Thyroid gland (tissue), 4 donors: ENCODE measurements around the gene GOLT1B. TPM values are rescaled to one million over a fixed set of nuclear protein-coding genes. Genes with fewer than 3 reads are reported as not detected.

Source experiments
- DNase-seq, 2 donors: peaks; one replicate each; pipeline ENCODE4 v3.0.0-alpha.2; 2019
- H3K27ac ChIP-seq, 3 donors: fragments of 200-600 bp; sonication (generic); 1 replicate in 2 of 3; 2 replicates in 1 of 3; pipeline ENCODE4 v1.5.1; 2016 to 2019; ENCODE audit warnings: mild to moderate bottlenecking in 1 of 3, moderate library complexity in 1 of 3
- H3K27me3 ChIP-seq: fragments of 200-600 bp; sonication (generic); one replicate; pipeline ENCODE4 v1.5.1; 2019
- H3K36me3 ChIP-seq, 2 donors: fragments of 200-600 bp; sonication (generic); one replicate each; pipeline ENCODE4 v1.5.1; 2016 to 2019
- H3K4me1 ChIP-seq, 2 donors: fragments of 200-600 bp; sonication (generic); one replicate each; pipeline ENCODE4 v1.5.1; 2017 to 2019
- H3K4me3 ChIP-seq, 3 donors: fragments of 200-600 bp; sonication (generic); replicated peaks in 1 of 3; 1 replicate in 2 of 3; 2 replicates in 1 of 3; pipeline ENCODE4 v1.5.1; 2016; ENCODE audit warnings: mild to moderate bottlenecking in 1 of 3
- H3K9me3 ChIP-seq: fragments of 200-600 bp; sonication (generic); one replicate; pipeline ENCODE4 v1.5.1; 2017
- CTCF ChIP-seq, 6 experiments: fragments of 200-600 bp in 3 of 6; fragments of 450-650 bp in 3 of 6; sonication (generic) in 3 of 6; IDR thresholded peaks; one replicate each; pipeline ENCODE4 v1.5.1; 2016 to 2019; ENCODE audit warnings: antibody characterized with exemption in 6 of 6, mild to moderate bottlenecking in 2 of 6, inconsistent platforms in 1 of 6, moderate library complexity in 1 of 6
- POLR2A ChIP-seq, 2 donors: fragments of 450-650 bp; IDR thresholded peaks; one replicate each; pipeline ENCODE4 v1.6.1; 2017; ENCODE audit warnings: antibody characterized with exemption in 2 of 2, mild to moderate bottlenecking in 2 of 2, moderate library complexity in 1 of 2
- WGBS, 2 donors: methylation state at CpG; one replicate each; pipeline ENCODE4 v1.1.5; 2017; 5-methylcytosine and 5-hydroxymethylcytosine counted together
- intact Hi-C: fragments of 100-400 bp; cut with DNase I; formaldehyde crosslinking; loops from one replicate; pipeline ENCODE4 v1.15.1; 2023
- total RNA-seq, 4 donors: library from RNA; depleted of rRNA; stranded (reverse); fragments of >200 nt; gene quantifications; one replicate each; pipeline ENCODE4 v1.2.3, GENCODE V29; 2016

Gene GOLT1B
- total RNA-seq, 4 donors from 2014 or later = 22.5 to 108 (median 40.1) TPM

- WGBS, 2 donors = 68 to 87% methylated on average over 3 of the region's 3 CpGs
- H3K27ac ChIP-seq = no peak overlapping the region
- H3K9me3 ChIP-seq = no peaks in the 10 kb centered on the region
- TF ChIP-seq POLR2A (IDR thresholded peaks at IDR 0.05) (no peak), CTCF (IDR thresholded peaks at IDR 0.05) (no peak)
- H3K27me3 ChIP-seq = no peaks in the 10 kb centered on the region
- H3K4me3 ChIP-seq = no peak overlapping the region
- DNase-seq = no peak
- intact Hi-C loops = no loop called here
- no peaks in the 10 kb centered on the region for H3K4me1 ChIP-seq
- peaks cover 0 to 5% of the 10 kb centered on the region in 2 donors for H3K36me3 ChIP-seq
Observed at GRCh38 chr12:21518451-21518850, 16.9 kb downstream of the GOLT1B start.

- intact Hi-C loops = no loop called here
- WGBS, 2 donors = 55 to 57% methylated on average over 1 of the region's 1 CpG
- Histone ChIP-seq H3K27me3 (no peaks in the 10 kb centered on the region), H3K4me1 (peaks cover 0 to under 1% of the 10 kb centered on the region in 2 donors), H3K36me3 (no peaks in the 10 kb centered on the region), H3K9me3 (no peaks in the 10 kb centered on the region), H3K4me3 (no peak overlapping the region), H3K27ac (no peak overlapping the region)
- DNase-seq = no peak
- TF ChIP-seq CTCF (IDR thresholded peaks at IDR 0.05) (no peak), POLR2A (IDR thresholded peaks at IDR 0.05) (no peak)
Observed at GRCh38 chr12:21521541-21521940, 20.0 kb downstream of the GOLT1B start.

GRCh38 chr12:21523148-21523547 lies 21.6 kb downstream of the GOLT1B start:
- intact Hi-C loops = no loop called here
- no peak for TF ChIP-seq POLR2A (IDR thresholded peaks at IDR 0.05)
- TF ChIP-seq CTCF (IDR thresholded peaks at IDR 0.05) = no peak
- no peak for DNase-seq
- Histone ChIP-seq H3K36me3 (no peaks in the 10 kb centered on the region), H3K27me3 (no peaks in the 10 kb centered on the region), H3K4me3 (no peak overlapping the region), H3K4me1 (peaks cover 3% of the 10 kb centered on the region in 2 donors), H3K27ac (no peak overlapping the region), H3K9me3 (no peaks in the 10 kb centered on the region)

- Histone ChIP-seq H3K27me3 (no peaks in the 10 kb centered on the region), H3K36me3 (no peaks in the 10 kb centered on the region), H3K4me1 (peaks cover 14 to 17% of the 10 kb centered on the region in 2 donors), H3K27ac (peak within 1 kb of the TSS; percentile 85 to 89 (median 85)), H3K9me3 (no peaks in the 10 kb centered on the region), H3K4me3 (peak within 1 kb of the TSS in 2 of 3 donors; percentile 43 to 60)
- TF ChIP-seq POLR2A (IDR thresholded peaks at IDR 0.05) (no peak), CTCF (IDR thresholded peaks at IDR 0.05) (no peak)
- intact Hi-C loops = no loop called here
- DNase-seq = no peak
- 87 to 89% methylated on average over 1 of the region's 1 CpG for WGBS, 2 donors
Observed at GRCh38 chr12:21526053-21526452, 24.5 kb downstream of the GOLT1B start, which contains the start of gene SPX. TSS of gene SPX (plus strand) at chr12:21526296. CDS start at chr12:21526473, 177 bp downstream.

- intact Hi-C loops = no loop called here
- H3K4me3 ChIP-seq = peak overlapping the region in 2 of 3 donors; percentile 43 to 60
- H3K27ac ChIP-seq = peak overlapping the region; percentile 85 to 89 (median 85)
- no peaks in the 10 kb centered on the region for H3K9me3 ChIP-seq
- DNase-seq = peak in 1 of 2 donors; percentile 20
- H3K27me3 ChIP-seq = no peaks in the 10 kb centered on the region
- peaks cover 14 to 17% of the 10 kb centered on the region in 2 donors for H3K4me1 ChIP-seq
- no peak for TF ChIP-seq POLR2A (IDR thresholded peaks at IDR 0.05)
- no peak for TF ChIP-seq CTCF (IDR thresholded peaks at IDR 0.05)
- no peaks in the 10 kb centered on the region for H3K36me3 ChIP-seq
- 18 to 23% methylated on average over 12 of the region's 12 CpGs for WGBS, 2 donors
Observed at GRCh38 chr12:21526721-21527345, 25.2 kb downstream of the GOLT1B start.
